ENCODE measurements around the gene LRRC4B. TPM values are rescaled to one million over a fixed set of nuclear protein-coding genes. Genes with fewer than 3 reads are reported as not detected.
A peak's percentile ranks its signal among the peaks of the same experiment; 100 is the strongest.
"Not testable (repeated sequence)": the region's sequence is repeated elsewhere in the genome, so short reads cannot be mapped to it uniquely, and the experiment has no call there.

LRRC4B gene
- total RNA-seq, 1 donor from 2014 or later, result not detected

- DNase-seq (ENCODE audit: low read depth in 2 of 2), result no peak
Observed at GRCh38 chr19:50531171-50531612, 37.0 kb downstream of the LRRC4B start.

GRCh38 chr19:50528052-50528451 is 40.2 kb downstream of the LRRC4B start:
- DNase-seq (ENCODE audit: low read depth in 2 of 2), result not testable (repeated sequence)

- DNase-seq (ENCODE audit: low read depth in 2 of 2), result no peak
Observed at GRCh38 chr19:50522881-50523280, 45.4 kb downstream of the LRRC4B start.

- DNase-seq (ENCODE audit: low read depth in 2 of 2), result no peak
Observed at GRCh38 chr19:50520822-50521465, 47.3 kb downstream of the LRRC4B start.

- DNase-seq (ENCODE audit: low read depth in 2 of 2), result no peak
Observed at GRCh38 chr19:50519006-50519575, 49.1 kb downstream of the LRRC4B start.

- no peak for DNase-seq (ENCODE audit: low read depth in 2 of 2)
Observed at GRCh38 chr19:50518091-50519005, 49.9 kb downstream of the LRRC4B start.

GRCh38 chr19:50517704-50518075 is 50.5 kb downstream of the LRRC4B start:
- no peak for DNase-seq (ENCODE audit: low read depth in 2 of 2)

- no peak for DNase-seq (ENCODE audit: low read depth in 2 of 2)
Observed at GRCh38 chr19:50516964-50517703, 51.1 kb downstream of the LRRC4B start.

GRCh38 chr19:50516456-50516855 is 51.8 kb downstream of the LRRC4B start:
- no peak for DNase-seq (ENCODE audit: low read depth in 2 of 2)

GRCh38 chr19:50515168-50515561 is 53.1 kb downstream of the LRRC4B start:
- no peak for DNase-seq (ENCODE audit: low read depth in 2 of 2)

GRCh38 chr19:50514346-50515167 is 53.7 kb downstream of the LRRC4B start:
- no peak for DNase-seq (ENCODE audit: low read depth in 2 of 2)

GRCh38 chr19:50513746-50514345 is 54.4 kb downstream of the LRRC4B start, which contains the start of gene ASPDH:
ASPDH (minus strand) TSS chr19:50513913; CDS start chr19:50513823, 90 bp downstream.
- DNase-seq (ENCODE audit: low read depth in 2 of 2), result no peak

GRCh38 chr19:50512999-50513745 is 55.1 kb downstream of the LRRC4B start:
- no peak for DNase-seq (ENCODE audit: low read depth in 2 of 2)

GRCh38 chr19:50512112-50512998 is 55.9 kb downstream of the LRRC4B start:
- DNase-seq (ENCODE audit: low read depth in 2 of 2), result no peak

GRCh38 chr19:50511069-50511822 is 57.0 kb downstream of the LRRC4B start, which contains the start of gene JOSD2:
JOSD2 (minus strand) TSS chr19:50511191; CDS start chr19:50510431, 760 bp downstream.
- DNase-seq (ENCODE audit: low read depth in 2 of 2), result peak; percentile 98 to 99

- DNase-seq (ENCODE audit: low read depth in 2 of 2), result peak in 1 of 2 donors; percentile 9
Observed at GRCh38 chr19:50510700-50511068, 57.6 kb downstream of the LRRC4B start.

- DNase-seq (ENCODE audit: low read depth in 2 of 2), result no peak
Observed at GRCh38 chr19:50510121-50510670, 58.0 kb downstream of the LRRC4B start.
